IPS-18c (cell line): ENCODE results near the gene PTTG1.

Source experiments
- H3K4me3 ChIP-seq: 2 replicates; pipeline ENCODE4 v1.7.0; 2013; ENCODE audit warnings: low read depth, mild to moderate bottlenecking, low read length, moderate library complexity; ENCODE audit not compliant: insufficient read depth
- H3K9me3 ChIP-seq: one replicate; pipeline ENCODE4 v1.6.1; 2013; ENCODE audit warnings: mild to moderate bottlenecking, low read length, moderate library complexity; ENCODE audit not compliant: control insufficient read depth, insufficient read depth

PTTG1 gene

GRCh38 chr5:160463227-160463626 lies 41.6 kb downstream of the PTTG1 start:
- no peak overlapping the region for H3K4me3 ChIP-seq
- H3K9me3 ChIP-seq, result no peaks in the 10 kb centered on the region

GRCh38 chr5:160463740-160464465 lies 42.2 kb downstream of the PTTG1 start:
- Histone ChIP-seq H3K4me3 (no peak overlapping the region), H3K9me3 (no peaks in the 10 kb centered on the region)

- H3K4me3 ChIP-seq, result no peak overlapping the region
- no peaks in the 10 kb centered on the region for H3K9me3 ChIP-seq
Observed at GRCh38 chr5:160464466-160464797, 42.8 kb downstream of the PTTG1 start.

- H3K4me3 ChIP-seq, result no peak overlapping the region
Observed at GRCh38 chr5:160466116-160466515, 44.5 kb downstream of the PTTG1 start.

GRCh38 chr5:160466889-160467554 lies 45.4 kb downstream of the PTTG1 start:
- H3K4me3 ChIP-seq, result no peak overlapping the region
- H3K9me3 ChIP-seq, result no peaks in the 10 kb centered on the region

More at GRCh38 chr5:160466116-160466515, 44.5 kb downstream of the PTTG1 start:
- H3K9me3 ChIP-seq, result no peaks in the 10 kb centered on the region

GRCh38 chr5:160467555-160468362 lies 46.1 kb downstream of the PTTG1 start:
- no peaks in the 10 kb centered on the region for H3K9me3 ChIP-seq
- H3K4me3 ChIP-seq, result no peak overlapping the region

GRCh38 chr5:160468363-160468975 lies 46.8 kb downstream of the PTTG1 start:
- H3K4me3 ChIP-seq, result no peak overlapping the region
- H3K9me3 ChIP-seq, result no peaks in the 10 kb centered on the region

GRCh38 chr5:160469156-160470144 lies 47.8 kb downstream of the PTTG1 start:
- H3K4me3 ChIP-seq, result no peak overlapping the region
- no peaks in the 10 kb centered on the region for H3K9me3 ChIP-seq

GRCh38 chr5:160470437-160471361 lies 49.0 kb downstream of the PTTG1 start:
- Histone ChIP-seq H3K9me3 (no peaks in the 10 kb centered on the region), H3K4me3 (no peak overlapping the region)

- H3K4me3 ChIP-seq, result no peak overlapping the region
- no peaks in the 10 kb centered on the region for H3K9me3 ChIP-seq
Observed at GRCh38 chr5:160471761-160472160, 50.1 kb downstream of the PTTG1 start.

GRCh38 chr5:160472482-160472881 lies 50.8 kb downstream of the PTTG1 start:
- H3K4me3 ChIP-seq, result no peak overlapping the region
- no peaks in the 10 kb centered on the region for H3K9me3 ChIP-seq

- no peak overlapping the region for H3K4me3 ChIP-seq
- no peaks in the 10 kb centered on the region for H3K9me3 ChIP-seq
Observed at GRCh38 chr5:160473681-160474080, 52.0 kb downstream of the PTTG1 start.

- Histone ChIP-seq H3K4me3 (no peak overlapping the region), H3K9me3 (no peaks in the 10 kb centered on the region)
Observed at GRCh38 chr5:160474084-160474483, 52.4 kb downstream of the PTTG1 start.

GRCh38 chr5:160475864-160476438 lies 54.3 kb downstream of the PTTG1 start:
- Histone ChIP-seq H3K4me3 (no peak overlapping the region), H3K9me3 (no peaks in the 10 kb centered on the region)

GRCh38 chr5:160477266-160477970 lies 55.8 kb downstream of the PTTG1 start:
- Histone ChIP-seq H3K4me3 (no peak overlapping the region), H3K9me3 (no peaks in the 10 kb centered on the region)
